MM.1S (cell line): ENCODE data around the gene SWAP70.

Experiments used
- CTCF ChIP-seq: fragments of 300-600 bp; sonication (generic); IDR thresholded peaks from 2 replicates; pipeline ENCODE4 v1.5.1; 2016; ENCODE audit warnings: antibody characterized with exemption, low read length, mixed read lengths
- EZH2 ChIP-seq: fragments of 300-600 bp; sonication (generic); optimal IDR thresholded peaks from 2 replicates; pipeline ENCODE3; 2017; ENCODE audit warnings: low read depth, mild to moderate bottlenecking, antibody characterized with exemption, low read length, mixed read lengths

- TF ChIP-seq CTCF (no peak), EZH2 (no peak)
These were observed 110.2 kb downstream of the SWAP70 start for GRCh38 chr11:9774109-9774508.
